Body of pancreas (tissue), 4 donors: Measurements from ENCODE around the gene MRPL47.

Source experiments
- CTCF ChIP-seq, 7 experiments: fragments of 450-650 bp in 4 of 7; fragments of 200-600 bp in 3 of 7; sonication (generic) in 3 of 7; IDR thresholded peaks; one replicate each; pipeline ENCODE4 v1.5.1; 2016 to 2019; ENCODE audit warnings: antibody characterized with exemption in 7 of 7
- POLR2A ChIP-seq, 3 donors: fragments of 450-650 bp; IDR thresholded peaks; one replicate each; pipeline ENCODE4 v1.6.1; 2016; ENCODE audit warnings: antibody characterized with exemption in 3 of 3, mild to moderate bottlenecking in 2 of 3

- TF ChIP-seq POLR2A (IDR thresholded peaks at IDR 0.05) (no peak), CTCF (IDR thresholded peaks at IDR 0.05) (no peak)
Measured at GRCh38 chr3:179541596-179541995, 62.8 kb downstream of the MRPL47 start.
